NCI-H82 (cell line): ENCODE data around the gene MAP4K2.

Source experiments
- DNase-seq: peaks from one replicate; lab custom pipeline; 2025; lab: John Stamatoyannopoulos, UW

The MAP4K2 gene

DNA sequence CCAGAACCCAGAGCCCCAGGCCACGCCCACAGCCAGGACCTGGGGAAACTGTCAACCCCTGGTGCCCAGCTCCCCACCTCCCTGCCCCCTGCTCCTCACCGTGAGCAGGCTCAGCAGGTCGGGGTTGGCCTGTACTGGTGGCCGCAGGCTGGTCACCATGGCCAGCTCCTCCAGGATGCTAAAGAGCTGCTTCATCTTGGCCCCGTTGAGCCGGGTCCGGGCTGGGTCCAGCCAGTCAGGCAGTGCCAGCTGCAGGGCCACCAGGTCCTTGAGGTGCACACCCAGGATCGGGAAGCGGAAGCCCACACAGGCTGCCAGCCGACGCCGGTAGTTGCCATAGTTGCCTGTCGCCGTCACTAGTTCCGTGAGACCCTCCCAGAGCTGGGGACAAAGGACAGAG, 66.4 kb downstream of the MAP4K2 start:
- DNase-seq, result no peak

DNA sequence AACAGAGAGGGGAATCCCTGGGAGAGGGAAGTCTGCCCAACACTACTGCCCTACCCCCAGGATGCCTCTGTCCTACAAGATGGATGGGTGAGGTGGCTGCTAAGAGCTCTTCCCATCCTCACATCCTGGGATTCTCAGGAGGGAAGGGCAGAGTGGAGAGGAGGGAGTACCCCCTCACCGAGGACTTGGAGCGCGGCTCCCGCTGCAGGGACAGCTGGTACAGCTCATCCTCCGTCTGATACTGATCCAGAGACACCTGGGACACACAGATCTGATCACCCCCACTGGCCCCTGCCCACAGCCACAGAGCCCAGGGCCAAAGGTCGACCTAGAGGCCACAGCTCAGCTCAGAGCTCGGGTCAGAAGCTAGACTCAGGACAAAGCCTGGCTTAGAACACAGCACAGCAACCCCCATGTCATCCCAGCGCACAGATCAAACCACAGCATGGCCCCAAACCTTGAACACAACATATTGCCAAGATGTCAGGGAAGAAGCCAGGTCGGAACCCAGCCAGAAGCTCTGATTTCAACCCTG, 67.2 kb downstream of the MAP4K2 start:
- DNase-seq, result no peak
